K562 (cell line): ENCODE data around the gene PCCA.

Experiments
- EHMT2 ChIP-seq: fragments of 450-650 bp; IDR thresholded peaks from 2 replicates; pipeline ENCODE4 v1.6.1; 2018; ENCODE audit warnings: antibody characterized with exemption
- EZH2 ChIP-seq: IDR thresholded peaks from 2 replicates; pipeline ENCODE4 v1.6.1; 2012; ENCODE audit warnings: low read depth, mild to moderate bottlenecking, inconsistent platforms, low read length, borderline replicate concordance
- NFYB ChIP-seq: IDR thresholded peaks from 2 replicates; pipeline ENCODE4 v1.6.1; 2011; ENCODE audit warnings: mild to moderate bottlenecking, moderate library complexity; ENCODE audit not compliant: insufficient read length; ENCODE audit errors: extremely low read depth
- POLR2A ChIP-seq: fragments of 450-650 bp; conservative IDR thresholded peaks from 2 replicates; pipeline ENCODE4 v1.6.1; 2016
- RB1 ChIP-seq: fragments of 450-650 bp; IDR thresholded peaks from 2 replicates; pipeline ENCODE4 v1.6.1; 2017; ENCODE audit warnings: low read depth, mild to moderate bottlenecking
- RBM14 ChIP-seq: fragments of 200-400 bp; formaldehyde crosslinking; IDR thresholded peaks from 2 replicates; pipeline ENCODE4 v1.6.1; 2018; ENCODE audit warnings: low read depth, mild to moderate bottlenecking, low read length, moderate library complexity, borderline replicate concordance; ENCODE audit not compliant: insufficient read depth
- RFX5 ChIP-seq: IDR thresholded peaks from 2 replicates; pipeline ENCODE4 v1.6.1; 2011; ENCODE audit warnings: low read depth, mild to moderate bottlenecking, improper control_type of control experiment, low read length
- XRCC5 ChIP-seq: fragments of 200-400 bp; formaldehyde crosslinking; IDR thresholded peaks from 2 replicates; pipeline ENCODE4 v1.6.1; 2017; ENCODE audit warnings: low read depth, mild to moderate bottlenecking, low read length
- ZNF79 ChIP-seq: fragments of 250-450 bp; sonication (Bioruptor Pico); IDR thresholded peaks from 2 replicates; pipeline ENCODE4 v1.4.0; 2020; ENCODE audit warnings: low read depth, mild to moderate bottlenecking, moderate library complexity
- TF ChIP-seq, protein P1 (sequence below), 3 experiments: IDR thresholded peaks in 2 of 3; conservative IDR thresholded peaks in 1 of 3; 2 replicates each; pipeline ENCODE4 v1.5.1; 2011 to 2012; ENCODE audit warnings: low read length in 3 of 3, mild to moderate bottlenecking in 3 of 3, control low read depth in 2 of 3, improper control_type of control experiment in 1 of 3, inconsistent platforms in 1 of 3, low read depth in 1 of 3, mixed read lengths in 1 of 3, moderate library complexity in 1 of 3; ENCODE audit not compliant: insufficient read depth in 2 of 3
- TF ChIP-seq, protein P2 (sequence below), 3 experiments: fragments of 200-800 bp in 1 of 3; fragments of 250-450 bp in 1 of 3; fragments of 450-650 bp in 1 of 3; sonication (Bioruptor Pico) in 1 of 3; sonication (Bioruptor generic) in 1 of 3; formaldehyde crosslinking in 1 of 3; IDR thresholded peaks; 2 replicates each; pipeline versions ENCODE4 v1.6.1 to v1.8.0; 2016 to 2022; ENCODE audit warnings: mild to moderate bottlenecking in 2 of 3, missing genetic modification characterization in 2 of 3, missing compliant biosample characterization in 1 of 3, moderate library complexity in 1 of 3
- TF ChIP-seq, protein P3 (sequence below): sonication (generic); formaldehyde crosslinking; IDR thresholded peaks from 2 replicates; pipeline ENCODE4 v1.8.1; 2022; ENCODE audit warnings: missing genetic modification reagents
- TF ChIP-seq, protein P4 (sequence below): conservative IDR thresholded peaks from 2 replicates; pipeline ENCODE4 v1.6.1; 2011; ENCODE audit warnings: low read depth, mild to moderate bottlenecking, low read length; ENCODE audit not compliant: control insufficient read depth
- TF ChIP-seq, protein P5 (sequence below): sonication (generic); formaldehyde crosslinking; IDR thresholded peaks from 2 replicates; pipeline ENCODE4 v1.5.0; 2020; ENCODE audit warnings: missing genetic modification reagents

DNA sequence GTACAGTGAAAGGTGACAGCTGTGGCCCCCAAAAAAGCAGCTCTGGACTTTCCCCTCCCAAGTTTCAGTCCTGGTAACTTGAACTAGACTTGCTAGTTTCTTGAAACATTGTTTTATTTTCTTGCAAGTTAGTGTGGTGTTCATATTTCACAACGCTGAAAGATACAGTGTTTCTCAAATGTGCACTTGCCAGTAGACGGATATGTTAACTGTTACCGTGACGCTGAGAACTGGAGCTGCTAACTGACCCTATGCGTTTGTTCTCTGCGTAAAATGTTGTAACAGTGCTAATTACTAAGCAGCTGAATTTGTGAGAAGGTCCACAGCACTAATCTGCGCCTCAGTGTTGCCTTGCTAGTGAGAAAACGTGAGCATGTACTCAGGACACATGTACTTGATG, 420.1 kb downstream of the PCCA start:
- TF ChIP-seq, protein P1, sequence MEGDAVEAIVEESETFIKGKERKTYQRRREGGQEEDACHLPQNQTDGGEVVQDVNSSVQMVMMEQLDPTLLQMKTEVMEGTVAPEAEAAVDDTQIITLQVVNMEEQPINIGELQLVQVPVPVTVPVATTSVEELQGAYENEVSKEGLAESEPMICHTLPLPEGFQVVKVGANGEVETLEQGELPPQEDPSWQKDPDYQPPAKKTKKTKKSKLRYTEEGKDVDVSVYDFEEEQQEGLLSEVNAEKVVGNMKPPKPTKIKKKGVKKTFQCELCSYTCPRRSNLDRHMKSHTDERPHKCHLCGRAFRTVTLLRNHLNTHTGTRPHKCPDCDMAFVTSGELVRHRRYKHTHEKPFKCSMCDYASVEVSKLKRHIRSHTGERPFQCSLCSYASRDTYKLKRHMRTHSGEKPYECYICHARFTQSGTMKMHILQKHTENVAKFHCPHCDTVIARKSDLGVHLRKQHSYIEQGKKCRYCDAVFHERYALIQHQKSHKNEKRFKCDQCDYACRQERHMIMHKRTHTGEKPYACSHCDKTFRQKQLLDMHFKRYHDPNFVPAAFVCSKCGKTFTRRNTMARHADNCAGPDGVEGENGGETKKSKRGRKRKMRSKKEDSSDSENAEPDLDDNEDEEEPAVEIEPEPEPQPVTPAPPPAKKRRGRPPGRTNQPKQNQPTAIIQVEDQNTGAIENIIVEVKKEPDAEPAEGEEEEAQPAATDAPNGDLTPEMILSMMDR (IDR thresholded peaks at IDR 0.05 in 2 of 3, conservative IDR thresholded peaks at IDR 0.05 in 1 of 3; ENCODE audit: insufficient read depth in 2 of 3, low read depth in 1 of 3, low read length in 3 of 3) = no peak
- TF ChIP-seq EZH2 (no peak), NFYB (no peak), RBM14 (no peak), ZNF79 (CRISPR knock-in tag) (no peak), EHMT2 (no peak), RFX5 (no peak), XRCC5 (no peak), POLR2A (no peak), RB1 (no peak)
- TF ChIP-seq, protein P2, sequence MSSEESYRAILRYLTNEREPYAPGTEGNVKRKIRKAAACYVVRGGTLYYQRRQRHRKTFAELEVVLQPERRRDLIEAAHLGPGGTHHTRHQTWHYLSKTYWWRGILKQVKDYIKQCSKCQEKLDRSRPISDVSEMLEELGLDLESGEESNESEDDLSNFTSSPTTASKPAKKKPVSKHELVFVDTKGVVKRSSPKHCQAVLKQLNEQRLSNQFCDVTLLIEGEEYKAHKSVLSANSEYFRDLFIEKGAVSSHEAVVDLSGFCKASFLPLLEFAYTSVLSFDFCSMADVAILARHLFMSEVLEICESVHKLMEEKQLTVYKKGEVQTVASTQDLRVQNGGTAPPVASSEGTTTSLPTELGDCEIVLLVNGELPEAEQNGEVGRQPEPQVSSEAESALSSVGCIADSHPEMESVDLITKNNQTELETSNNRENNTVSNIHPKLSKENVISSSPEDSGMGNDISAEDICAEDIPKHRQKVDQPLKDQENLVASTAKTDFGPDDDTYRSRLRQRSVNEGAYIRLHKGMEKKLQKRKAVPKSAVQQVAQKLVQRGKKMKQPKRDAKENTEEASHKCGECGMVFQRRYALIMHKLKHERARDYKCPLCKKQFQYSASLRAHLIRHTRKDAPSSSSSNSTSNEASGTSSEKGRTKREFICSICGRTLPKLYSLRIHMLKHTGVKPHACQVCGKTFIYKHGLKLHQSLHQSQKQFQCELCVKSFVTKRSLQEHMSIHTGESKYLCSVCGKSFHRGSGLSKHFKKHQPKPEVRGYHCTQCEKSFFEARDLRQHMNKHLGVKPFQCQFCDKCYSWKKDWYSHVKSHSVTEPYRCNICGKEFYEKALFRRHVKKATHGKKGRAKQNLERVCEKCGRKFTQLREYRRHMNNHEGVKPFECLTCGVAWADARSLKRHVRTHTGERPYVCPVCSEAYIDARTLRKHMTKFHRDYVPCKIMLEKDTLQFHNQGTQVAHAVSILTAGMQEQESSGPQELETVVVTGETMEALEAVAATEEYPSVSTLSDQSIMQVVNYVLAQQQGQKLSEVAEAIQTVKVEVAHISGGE (CRISPR knock-in tag; IDR thresholded peaks at IDR 0.05) = no peak
- TF ChIP-seq, protein P3, sequence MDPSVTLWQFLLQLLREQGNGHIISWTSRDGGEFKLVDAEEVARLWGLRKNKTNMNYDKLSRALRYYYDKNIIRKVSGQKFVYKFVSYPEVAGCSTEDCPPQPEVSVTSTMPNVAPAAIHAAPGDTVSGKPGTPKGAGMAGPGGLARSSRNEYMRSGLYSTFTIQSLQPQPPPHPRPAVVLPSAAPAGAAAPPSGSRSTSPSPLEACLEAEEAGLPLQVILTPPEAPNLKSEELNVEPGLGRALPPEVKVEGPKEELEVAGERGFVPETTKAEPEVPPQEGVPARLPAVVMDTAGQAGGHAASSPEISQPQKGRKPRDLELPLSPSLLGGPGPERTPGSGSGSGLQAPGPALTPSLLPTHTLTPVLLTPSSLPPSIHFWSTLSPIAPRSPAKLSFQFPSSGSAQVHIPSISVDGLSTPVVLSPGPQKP (CRISPR knock-in tag) = no peak
- TF ChIP-seq, protein P4, sequence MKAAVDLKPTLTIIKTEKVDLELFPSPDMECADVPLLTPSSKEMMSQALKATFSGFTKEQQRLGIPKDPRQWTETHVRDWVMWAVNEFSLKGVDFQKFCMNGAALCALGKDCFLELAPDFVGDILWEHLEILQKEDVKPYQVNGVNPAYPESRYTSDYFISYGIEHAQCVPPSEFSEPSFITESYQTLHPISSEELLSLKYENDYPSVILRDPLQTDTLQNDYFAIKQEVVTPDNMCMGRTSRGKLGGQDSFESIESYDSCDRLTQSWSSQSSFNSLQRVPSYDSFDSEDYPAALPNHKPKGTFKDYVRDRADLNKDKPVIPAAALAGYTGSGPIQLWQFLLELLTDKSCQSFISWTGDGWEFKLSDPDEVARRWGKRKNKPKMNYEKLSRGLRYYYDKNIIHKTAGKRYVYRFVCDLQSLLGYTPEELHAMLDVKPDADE = no peak
- TF ChIP-seq, protein P5, sequence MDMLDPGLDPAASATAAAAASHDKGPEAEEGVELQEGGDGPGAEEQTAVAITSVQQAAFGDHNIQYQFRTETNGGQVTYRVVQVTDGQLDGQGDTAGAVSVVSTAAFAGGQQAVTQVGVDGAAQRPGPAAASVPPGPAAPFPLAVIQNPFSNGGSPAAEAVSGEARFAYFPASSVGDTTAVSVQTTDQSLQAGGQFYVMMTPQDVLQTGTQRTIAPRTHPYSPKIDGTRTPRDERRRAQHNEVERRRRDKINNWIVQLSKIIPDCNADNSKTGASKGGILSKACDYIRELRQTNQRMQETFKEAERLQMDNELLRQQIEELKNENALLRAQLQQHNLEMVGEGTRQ (CRISPR knock-in tag) = no peak
